Measurements from ENCODE around the gene CTNNBIP1.

The CTNNBIP1 gene

DNA sequence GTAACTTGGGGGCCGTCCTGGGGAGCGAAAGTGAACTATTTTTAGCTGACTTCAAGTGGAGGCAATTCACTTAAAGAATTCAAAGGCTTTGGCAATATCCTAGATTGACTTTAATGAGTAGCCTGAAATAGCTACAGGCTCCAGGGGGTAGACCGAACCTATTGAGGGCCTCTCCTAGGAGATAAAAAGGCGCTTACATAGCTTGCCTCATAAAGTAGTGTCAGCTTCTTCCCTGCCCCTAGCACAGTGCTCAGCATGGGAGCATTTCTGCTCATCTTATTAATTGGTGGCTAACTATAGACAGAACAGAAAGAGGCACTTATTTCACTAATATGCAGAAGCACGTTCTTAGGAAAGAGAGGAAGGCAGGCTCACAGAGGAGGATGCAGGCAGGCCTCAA, 12.3 kb upstream of the CTNNBIP1 start:
- TF ChIP-seq CEBPB (IDR thresholded peaks at IDR 0.05) (no peak), RAD21 (IDR thresholded peaks at IDR 0.05; ENCODE audit: low read depth) (no peak), TCF12 (IDR thresholded peaks at IDR 0.05; ENCODE audit: low read depth) (no peak), TAF1 (IDR thresholded peaks at IDR 0.05; ENCODE audit: low read depth) (no peak), CREB1 (IDR thresholded peaks at IDR 0.05; ENCODE audit: low read depth) (no peak), EP300 (IDR thresholded peaks at IDR 0.05; ENCODE audit: borderline replicate concordance) (no peak), YY1 (IDR thresholded peaks at IDR 0.05; ENCODE audit: low read depth) (no peak), FOXM1 (IDR thresholded peaks at IDR 0.05; ENCODE audit: borderline replicate concordance, low read depth) (no peak), EGR1 (IDR thresholded peaks at IDR 0.05) (no peak)
- TF ChIP-seq, protein P1, sequence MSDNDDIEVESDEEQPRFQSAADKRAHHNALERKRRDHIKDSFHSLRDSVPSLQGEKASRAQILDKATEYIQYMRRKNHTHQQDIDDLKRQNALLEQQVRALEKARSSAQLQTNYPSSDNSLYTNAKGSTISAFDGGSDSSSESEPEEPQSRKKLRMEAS (IDR thresholded peaks at IDR 0.05), result no peak

DNA sequence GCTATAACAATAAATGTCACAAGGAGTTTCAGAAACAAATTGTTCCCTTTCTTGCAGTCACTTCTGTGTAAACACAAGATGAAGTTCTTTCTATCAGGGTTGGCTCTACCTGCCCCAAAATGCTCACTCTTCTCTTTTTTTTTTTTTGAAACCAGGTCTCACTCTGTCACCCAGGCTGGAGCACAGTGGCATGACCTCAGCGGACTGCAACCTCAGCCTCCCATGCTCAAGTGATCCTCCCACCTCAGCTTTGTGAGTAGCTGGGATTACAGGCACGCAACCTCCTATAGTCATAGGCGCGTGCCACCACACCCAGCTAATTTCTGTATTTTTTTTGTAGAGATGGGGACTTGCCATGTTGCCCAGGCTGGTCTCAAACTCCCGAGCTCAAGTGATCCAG, 10.5 kb upstream of the CTNNBIP1 start:
- TF ChIP-seq TCF12 (IDR thresholded peaks at IDR 0.05; ENCODE audit: low read depth) (no peak), ZBTB7A (IDR thresholded peaks at IDR 0.05; ENCODE audit: low read depth) (no peak), NFIC (IDR thresholded peaks at IDR 0.05) (no peak), CREB1 (IDR thresholded peaks at IDR 0.05; ENCODE audit: low read depth) (no peak)

DNA sequence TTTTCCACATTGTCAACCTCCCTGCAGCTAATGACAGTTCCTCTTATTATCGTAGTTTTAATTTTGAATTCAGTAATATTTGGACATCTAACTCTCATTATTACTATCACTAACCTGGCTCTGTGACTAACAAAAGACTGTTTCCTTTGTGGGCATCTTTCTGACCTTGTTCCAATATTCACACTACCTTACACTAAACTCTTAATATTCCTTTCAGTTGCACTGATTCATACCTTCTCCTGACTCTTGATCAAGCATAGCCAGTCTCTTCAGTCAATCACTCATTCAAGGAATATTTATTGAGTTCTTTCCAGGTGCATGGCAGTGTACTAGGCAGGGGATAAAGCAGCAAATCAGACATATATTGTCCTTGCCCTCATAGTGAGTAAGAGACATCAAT, 7.8 kb upstream of the CTNNBIP1 start:
- TF ChIP-seq, protein P1 (IDR thresholded peaks at IDR 0.05), result no peak
- TF ChIP-seq EGR1 (IDR thresholded peaks at IDR 0.05), result no peak
- no peak for TF ChIP-seq RAD21 (IDR thresholded peaks at IDR 0.05; ENCODE audit: low read depth)
- TF ChIP-seq, protein P2, sequence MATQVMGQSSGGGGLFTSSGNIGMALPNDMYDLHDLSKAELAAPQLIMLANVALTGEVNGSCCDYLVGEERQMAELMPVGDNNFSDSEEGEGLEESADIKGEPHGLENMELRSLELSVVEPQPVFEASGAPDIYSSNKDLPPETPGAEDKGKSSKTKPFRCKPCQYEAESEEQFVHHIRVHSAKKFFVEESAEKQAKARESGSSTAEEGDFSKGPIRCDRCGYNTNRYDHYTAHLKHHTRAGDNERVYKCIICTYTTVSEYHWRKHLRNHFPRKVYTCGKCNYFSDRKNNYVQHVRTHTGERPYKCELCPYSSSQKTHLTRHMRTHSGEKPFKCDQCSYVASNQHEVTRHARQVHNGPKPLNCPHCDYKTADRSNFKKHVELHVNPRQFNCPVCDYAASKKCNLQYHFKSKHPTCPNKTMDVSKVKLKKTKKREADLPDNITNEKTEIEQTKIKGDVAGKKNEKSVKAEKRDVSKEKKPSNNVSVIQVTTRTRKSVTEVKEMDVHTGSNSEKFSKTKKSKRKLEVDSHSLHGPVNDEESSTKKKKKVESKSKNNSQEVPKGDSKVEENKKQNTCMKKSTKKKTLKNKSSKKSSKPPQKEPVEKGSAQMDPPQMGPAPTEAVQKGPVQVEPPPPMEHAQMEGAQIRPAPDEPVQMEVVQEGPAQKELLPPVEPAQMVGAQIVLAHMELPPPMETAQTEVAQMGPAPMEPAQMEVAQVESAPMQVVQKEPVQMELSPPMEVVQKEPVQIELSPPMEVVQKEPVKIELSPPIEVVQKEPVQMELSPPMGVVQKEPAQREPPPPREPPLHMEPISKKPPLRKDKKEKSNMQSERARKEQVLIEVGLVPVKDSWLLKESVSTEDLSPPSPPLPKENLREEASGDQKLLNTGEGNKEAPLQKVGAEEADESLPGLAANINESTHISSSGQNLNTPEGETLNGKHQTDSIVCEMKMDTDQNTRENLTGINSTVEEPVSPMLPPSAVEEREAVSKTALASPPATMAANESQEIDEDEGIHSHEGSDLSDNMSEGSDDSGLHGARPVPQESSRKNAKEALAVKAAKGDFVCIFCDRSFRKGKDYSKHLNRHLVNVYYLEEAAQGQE (IDR thresholded peaks at IDR 0.05; ENCODE audit: low read depth), result no peak
- TF ChIP-seq FOXM1 (IDR thresholded peaks at IDR 0.05; ENCODE audit: borderline replicate concordance, low read depth), result no peak
- TF ChIP-seq TCF12 (IDR thresholded peaks at IDR 0.05; ENCODE audit: low read depth), result no peak
- TF ChIP-seq, protein P3, sequence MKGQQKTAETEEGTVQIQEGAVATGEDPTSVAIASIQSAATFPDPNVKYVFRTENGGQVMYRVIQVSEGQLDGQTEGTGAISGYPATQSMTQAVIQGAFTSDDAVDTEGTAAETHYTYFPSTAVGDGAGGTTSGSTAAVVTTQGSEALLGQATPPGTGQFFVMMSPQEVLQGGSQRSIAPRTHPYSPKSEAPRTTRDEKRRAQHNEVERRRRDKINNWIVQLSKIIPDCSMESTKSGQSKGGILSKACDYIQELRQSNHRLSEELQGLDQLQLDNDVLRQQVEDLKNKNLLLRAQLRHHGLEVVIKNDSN (IDR thresholded peaks at IDR 0.05), result no peak
- TF ChIP-seq EP300 (IDR thresholded peaks at IDR 0.05; ENCODE audit: borderline replicate concordance), result no peak
- TF ChIP-seq CEBPB (IDR thresholded peaks at IDR 0.05), result no peak
- no peak for TF ChIP-seq NFIC (IDR thresholded peaks at IDR 0.05)

DNA sequence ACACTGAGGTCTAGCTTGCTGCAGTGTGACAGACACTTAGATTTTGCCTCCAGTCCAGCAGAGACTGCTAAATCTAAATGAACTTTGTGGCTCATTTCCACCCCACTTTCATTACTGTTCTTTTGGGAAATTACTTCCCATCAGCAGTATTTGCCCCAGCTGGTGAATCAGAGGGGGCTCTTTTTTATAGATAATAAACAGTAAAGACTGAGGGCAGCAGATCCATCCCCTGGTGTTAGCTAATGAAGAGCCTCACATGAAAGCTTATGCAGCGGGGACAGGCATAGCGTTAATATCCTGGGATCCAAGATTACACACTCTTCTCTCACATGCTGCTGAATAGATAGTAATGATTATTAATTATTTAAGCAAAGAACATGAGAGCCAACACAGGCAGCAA, 6.4 kb upstream of the CTNNBIP1 start:
- no peak for TF ChIP-seq NFIC (IDR thresholded peaks at IDR 0.05)
- TF ChIP-seq ZBTB7A (IDR thresholded peaks at IDR 0.05; ENCODE audit: low read depth), result no peak
- TF ChIP-seq, protein P3 (IDR thresholded peaks at IDR 0.05), result no peak
- TF ChIP-seq, protein P1 (IDR thresholded peaks at IDR 0.05), result no peak
- TF ChIP-seq, protein P2 (IDR thresholded peaks at IDR 0.05; ENCODE audit: low read depth), result no peak
- no peak for TF ChIP-seq FOXM1 (IDR thresholded peaks at IDR 0.05; ENCODE audit: borderline replicate concordance, low read depth)

DNA sequence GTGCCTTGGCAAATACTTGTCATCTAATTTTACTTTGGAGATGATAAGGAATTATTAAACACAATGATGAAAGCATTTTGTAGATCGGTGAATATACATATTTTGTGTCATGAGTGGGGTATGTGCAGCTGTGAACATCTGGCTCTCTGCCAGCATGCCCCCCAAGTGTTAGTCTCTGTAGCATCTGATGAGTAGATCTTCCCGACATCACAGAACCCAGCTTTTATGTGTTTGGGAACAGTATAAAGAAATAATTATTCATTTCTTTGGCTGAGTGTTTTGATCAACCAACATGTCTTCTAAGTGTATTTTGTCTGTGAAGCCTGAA, 4.5 kb upstream of the CTNNBIP1 start:
- TF ChIP-seq CREB1 (IDR thresholded peaks at IDR 0.05; ENCODE audit: low read depth) (no peak), EGR1 (IDR thresholded peaks at IDR 0.05) (no peak), NFIC (IDR thresholded peaks at IDR 0.05) (no peak), YY1 (IDR thresholded peaks at IDR 0.05; ENCODE audit: low read depth) (no peak), TCF12 (IDR thresholded peaks at IDR 0.05; ENCODE audit: low read depth) (no peak), ZBTB7A (IDR thresholded peaks at IDR 0.05; ENCODE audit: low read depth) (no peak), RAD21 (IDR thresholded peaks at IDR 0.05; ENCODE audit: low read depth) (no peak), FOXM1 (IDR thresholded peaks at IDR 0.05; ENCODE audit: borderline replicate concordance, low read depth) (no peak), CEBPB (IDR thresholded peaks at IDR 0.05) (no peak), EP300 (IDR thresholded peaks at IDR 0.05; ENCODE audit: borderline replicate concordance) (no peak), TEAD4 (IDR thresholded peaks at IDR 0.05) (no peak), TAF1 (IDR thresholded peaks at IDR 0.05; ENCODE audit: low read depth) (no peak)
- TF ChIP-seq, protein P3 (IDR thresholded peaks at IDR 0.05), result no peak
- TF ChIP-seq, protein P1 (IDR thresholded peaks at IDR 0.05), result no peak
- TF ChIP-seq, protein P2 (IDR thresholded peaks at IDR 0.05; ENCODE audit: low read depth), result no peak
